ENCODE data around the gene LGALS12. TPM values are rescaled to one million over a fixed set of nuclear protein-coding genes. Genes with fewer than 3 reads are reported as not detected.

LGALS12 gene
- total and polyA plus RNA-seq, 10 of the 15 experiments (the other 5 are each of a cell fraction or from before 2014, with no cell fraction given): not detected

GRCh38 chr11:63485777-63486176 is 20.1 kb upstream of the LGALS12 start:
- CTCF ChIA-PET: interaction anchor here (1.8 kb wide), 1 partner anchor 253 kb away, joined by 4 read pairs; no protein-coding TSS in a partner anchor
- Histone ChIP-seq H3K9ac (ENCODE audit: control insufficient read depth, insufficient read depth, low read length) (no peak overlapping the region), H3K79me2 (ENCODE audit: control insufficient read depth, insufficient read depth, low read length) (no peaks in the 10 kb centered on the region), H3K27me3 (replicated peaks in 1 of 2; ENCODE audit: control insufficient read depth in 2 of 2, insufficient read depth in 2 of 2, low read length in 1 of 2) (peaks cover 0 to 3% of the 10 kb centered on the region in 2 experiments; a peak in 1 of 4 replicates), H3K4me2 (ENCODE audit: control insufficient read depth, insufficient read depth) (no peak overlapping the region), H3K9me3 (replicated peaks; ENCODE audit: control insufficient read depth, insufficient read depth, low read length) (peaks cover 2% of the 10 kb centered on the region; the same call in 1 of the 3 replicates), H3K4me3 (no peak overlapping the region), H4K20me1 (ENCODE audit: control insufficient read depth, insufficient read depth) (no peaks in the 10 kb centered on the region), H3K36me3 (ENCODE audit: control insufficient read depth in 2 of 2, insufficient read depth in 2 of 2, low read length in 1 of 2) (no peaks in the 10 kb centered on the region), H3K27ac (ENCODE audit: control insufficient read depth, insufficient read depth) (no peak overlapping the region), H2AFZ (ENCODE audit: control insufficient read depth, low read depth, low read length) (no peak overlapping the region), H3K4me1 (ENCODE audit: control insufficient read depth, insufficient read depth, low read length) (no peaks in the 10 kb centered on the region)
- no peak for FAIRE-seq
- BruUV-seq (replicated peaks): no TSS peak
- POLR2A ChIA-PET: no interaction called here
- RAD21 ChIA-PET (ENCODE audit: unreplicated experiment): no interaction called here
- ATAC-seq: no peak
- TF ChIP-seq RBBP5 (conservative IDR thresholded peaks at IDR 0.05) (no peak), CEBPB (IDR thresholded peaks at IDR 0.05; ENCODE audit: borderline replicate concordance in 1 of 2, low read depth in 2 of 2, low read length in 2 of 2) (no peak), ZZZ3 (IDR thresholded peaks at IDR 0.05; ENCODE audit: control insufficient read depth, insufficient read length, low read depth) (no peak), JUNB (IDR thresholded peaks at IDR 0.05) (no peak), PRDM15 (CRISPR knock-in tag; IDR thresholded peaks at IDR 0.05) (no peak), MEF2B (IDR thresholded peaks at IDR 0.05; ENCODE audit: partially characterized antibody, poor library complexity, severe bottlenecking) (no peak), NR2C1 (IDR thresholded peaks at IDR 0.05) (no peak), IRF5 (IDR thresholded peaks at IDR 0.05; ENCODE audit: borderline replicate concordance) (no peak), WRNIP1 (IDR thresholded peaks at IDR 0.05; ENCODE audit: borderline replicate concordance, low read depth, low read length) (no peak), BCL11A (IDR thresholded peaks at IDR 0.05; ENCODE audit: low read depth, low read length) (no peak), CREM (IDR thresholded peaks at IDR 0.05; ENCODE audit: low read depth) (no peak)
- SMC1A ChIA-PET (ENCODE audit: uncharacterized antibody, unreplicated experiment): no interaction called here
- intact Hi-C loops (cut with micrococcal nuclease; ENCODE audit: unreplicated experiment) (no loop called here), in situ Hi-C loops (cut with MboI) (no loop called here)
- no peak for DNase-seq (ENCODE audit: low read depth, low spot score)
- WGBS (ENCODE audit: insufficient coverage, insufficient replicate concordance, low lambda C conversion rate, missing lambda C conversion rate): 0% methylated on average over 3 of the region's 3 CpGs

All from GM12878 (cell line).